ENCODE results near the gene CACNA2D2.
A peak's percentile ranks its signal among the peaks of the same experiment; 100 is the strongest.

CACNA2D2 gene

DNA sequence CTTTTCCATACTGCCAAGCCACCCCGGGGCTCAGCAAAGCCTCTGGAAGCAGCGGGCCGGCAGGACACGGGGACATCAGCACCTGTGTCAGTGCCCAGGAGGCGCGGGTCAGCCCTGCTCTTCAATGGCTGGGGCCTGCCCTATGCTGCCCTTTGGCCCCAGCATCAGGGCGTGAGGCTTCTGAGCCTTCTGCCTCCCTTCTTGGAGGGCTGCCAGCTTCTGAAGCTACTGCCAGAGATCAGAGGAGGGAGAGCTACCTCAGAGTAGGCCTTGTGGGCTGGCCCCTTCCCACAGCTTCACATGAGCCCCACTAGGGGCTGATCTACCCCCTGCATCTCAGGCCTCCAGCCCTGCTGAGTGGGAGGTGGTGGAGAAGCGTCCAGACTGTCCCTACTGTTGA is 131.1 kb downstream of the CACNA2D2 start:
- no peak for TF ChIP-seq ZFX (IDR thresholded peaks at IDR 0.05)
- TF ChIP-seq, protein P1, sequence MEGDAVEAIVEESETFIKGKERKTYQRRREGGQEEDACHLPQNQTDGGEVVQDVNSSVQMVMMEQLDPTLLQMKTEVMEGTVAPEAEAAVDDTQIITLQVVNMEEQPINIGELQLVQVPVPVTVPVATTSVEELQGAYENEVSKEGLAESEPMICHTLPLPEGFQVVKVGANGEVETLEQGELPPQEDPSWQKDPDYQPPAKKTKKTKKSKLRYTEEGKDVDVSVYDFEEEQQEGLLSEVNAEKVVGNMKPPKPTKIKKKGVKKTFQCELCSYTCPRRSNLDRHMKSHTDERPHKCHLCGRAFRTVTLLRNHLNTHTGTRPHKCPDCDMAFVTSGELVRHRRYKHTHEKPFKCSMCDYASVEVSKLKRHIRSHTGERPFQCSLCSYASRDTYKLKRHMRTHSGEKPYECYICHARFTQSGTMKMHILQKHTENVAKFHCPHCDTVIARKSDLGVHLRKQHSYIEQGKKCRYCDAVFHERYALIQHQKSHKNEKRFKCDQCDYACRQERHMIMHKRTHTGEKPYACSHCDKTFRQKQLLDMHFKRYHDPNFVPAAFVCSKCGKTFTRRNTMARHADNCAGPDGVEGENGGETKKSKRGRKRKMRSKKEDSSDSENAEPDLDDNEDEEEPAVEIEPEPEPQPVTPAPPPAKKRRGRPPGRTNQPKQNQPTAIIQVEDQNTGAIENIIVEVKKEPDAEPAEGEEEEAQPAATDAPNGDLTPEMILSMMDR (conservative IDR thresholded peaks at IDR 0.05) = no peak
- H3K27ac ChIP-seq = no peak overlapping the region

DNA sequence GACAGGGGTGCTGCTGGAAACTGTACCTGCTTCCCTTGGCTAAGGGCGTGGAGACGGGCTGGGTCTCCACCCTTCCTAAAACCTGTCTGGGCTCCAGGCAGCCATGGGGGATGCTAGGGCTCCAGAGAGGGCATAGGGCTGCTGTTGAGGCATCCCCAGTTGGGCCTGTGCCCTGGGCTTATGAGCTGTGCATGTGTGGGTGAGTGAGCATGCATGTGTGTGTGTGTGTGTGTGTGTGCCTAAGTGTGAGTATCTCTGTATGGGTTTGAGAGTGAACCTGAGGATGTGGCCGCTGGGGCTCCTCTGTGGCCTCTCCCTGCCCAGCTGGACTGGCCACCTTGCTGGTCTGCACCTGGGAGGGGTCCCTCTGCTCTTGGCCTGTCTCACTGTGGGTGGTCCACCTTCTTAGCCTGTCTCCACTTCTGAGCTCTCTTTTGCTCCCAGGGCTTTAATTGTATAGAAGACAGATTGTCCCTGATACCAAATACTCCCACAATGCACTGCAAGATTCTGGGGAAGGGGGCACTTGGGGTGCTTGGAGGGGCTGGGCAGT is 132.2 kb downstream of the CACNA2D2 start:
- H3K27ac ChIP-seq = no peak overlapping the region
- TF ChIP-seq, protein P1 (conservative IDR thresholded peaks at IDR 0.05) = no peak
- TF ChIP-seq ZFX (IDR thresholded peaks at IDR 0.05) = no peak

DNA sequence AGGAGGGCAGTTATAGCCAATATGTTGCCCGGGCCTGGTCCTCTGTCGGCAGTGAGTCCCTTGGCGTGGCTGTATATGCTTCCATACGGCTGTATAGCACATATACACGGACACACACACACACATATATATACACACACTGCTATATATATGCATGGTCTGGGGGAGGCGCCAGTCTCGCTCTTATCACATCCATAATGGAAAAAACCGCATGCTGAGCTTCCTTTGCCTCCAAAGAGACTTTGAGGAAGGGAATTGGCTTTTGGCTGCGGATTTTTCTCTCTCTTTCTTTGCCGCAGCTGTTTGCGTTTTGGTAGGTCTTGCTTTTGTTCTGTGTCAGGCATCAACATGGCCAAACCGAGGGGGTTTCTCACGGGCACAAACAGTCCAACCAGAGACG is 132.8 kb downstream of the CACNA2D2 start:
- TF ChIP-seq, protein P1 (conservative IDR thresholded peaks at IDR 0.05) = no peak; the same call in 1 of the 2 replicates
- no peak for TF ChIP-seq ZFX (IDR thresholded peaks at IDR 0.05)
- H3K27ac ChIP-seq = no peak overlapping the region

DNA sequence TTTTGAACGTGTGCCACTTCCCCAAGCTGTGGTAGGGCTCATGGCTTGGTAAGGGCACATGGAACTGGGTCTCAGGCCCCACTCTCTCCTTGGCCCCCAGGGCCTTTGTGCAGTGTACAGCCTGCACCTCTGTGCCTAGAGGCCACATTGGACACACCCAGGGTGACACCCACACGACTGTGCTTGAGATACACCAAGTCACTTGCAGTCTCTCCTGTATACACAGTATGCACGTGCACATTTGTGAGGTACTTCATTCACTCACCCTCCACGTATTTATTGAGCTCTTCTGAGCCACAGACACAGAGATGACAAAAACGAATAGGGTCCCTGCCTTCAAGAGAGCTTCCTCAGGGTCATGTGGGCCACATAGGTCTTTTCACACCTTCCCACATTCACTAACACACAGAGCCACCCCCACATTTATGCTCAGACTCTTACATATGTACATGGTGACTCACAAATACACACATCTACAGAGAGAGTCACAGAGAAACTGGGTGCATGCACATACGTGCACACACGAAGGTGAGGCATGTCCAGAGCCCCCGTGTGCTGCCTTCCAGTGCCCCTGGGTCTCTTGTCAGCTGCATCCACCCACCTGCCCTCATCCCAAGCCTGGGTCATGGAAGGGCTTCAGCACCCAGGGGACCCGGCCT is 134.3 kb downstream of the CACNA2D2 start:
- TF ChIP-seq, protein P1 (conservative IDR thresholded peaks at IDR 0.05) = no peak
- no peak for TF ChIP-seq ZFX (IDR thresholded peaks at IDR 0.05)
- no peak overlapping the region for H3K27ac ChIP-seq

DNA sequence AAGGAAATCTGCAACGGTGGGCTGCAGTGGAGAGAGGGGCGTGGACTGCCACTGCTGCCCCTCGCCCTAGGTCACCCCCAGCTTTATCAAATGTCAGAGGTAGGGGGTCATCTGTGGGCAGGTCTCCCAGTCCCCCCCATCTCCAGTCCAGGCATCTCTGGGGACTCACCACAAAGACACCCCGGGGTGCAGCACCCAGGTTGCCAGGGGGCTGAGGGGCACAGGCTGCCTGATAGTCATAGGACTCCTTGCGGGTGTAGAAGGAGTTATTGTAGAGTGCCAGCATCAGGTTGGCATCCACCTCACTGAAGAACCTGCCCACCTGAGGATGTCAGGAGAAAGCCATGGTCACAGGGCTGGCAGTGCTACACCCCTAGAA is 137.6 kb downstream of the CACNA2D2 start:
- peak overlapping the region; percentile 66 for H3K27ac ChIP-seq
- TF ChIP-seq, protein P1 (conservative IDR thresholded peaks at IDR 0.05) = no peak
- TF ChIP-seq ZFX (IDR thresholded peaks at IDR 0.05) = no peak

DNA sequence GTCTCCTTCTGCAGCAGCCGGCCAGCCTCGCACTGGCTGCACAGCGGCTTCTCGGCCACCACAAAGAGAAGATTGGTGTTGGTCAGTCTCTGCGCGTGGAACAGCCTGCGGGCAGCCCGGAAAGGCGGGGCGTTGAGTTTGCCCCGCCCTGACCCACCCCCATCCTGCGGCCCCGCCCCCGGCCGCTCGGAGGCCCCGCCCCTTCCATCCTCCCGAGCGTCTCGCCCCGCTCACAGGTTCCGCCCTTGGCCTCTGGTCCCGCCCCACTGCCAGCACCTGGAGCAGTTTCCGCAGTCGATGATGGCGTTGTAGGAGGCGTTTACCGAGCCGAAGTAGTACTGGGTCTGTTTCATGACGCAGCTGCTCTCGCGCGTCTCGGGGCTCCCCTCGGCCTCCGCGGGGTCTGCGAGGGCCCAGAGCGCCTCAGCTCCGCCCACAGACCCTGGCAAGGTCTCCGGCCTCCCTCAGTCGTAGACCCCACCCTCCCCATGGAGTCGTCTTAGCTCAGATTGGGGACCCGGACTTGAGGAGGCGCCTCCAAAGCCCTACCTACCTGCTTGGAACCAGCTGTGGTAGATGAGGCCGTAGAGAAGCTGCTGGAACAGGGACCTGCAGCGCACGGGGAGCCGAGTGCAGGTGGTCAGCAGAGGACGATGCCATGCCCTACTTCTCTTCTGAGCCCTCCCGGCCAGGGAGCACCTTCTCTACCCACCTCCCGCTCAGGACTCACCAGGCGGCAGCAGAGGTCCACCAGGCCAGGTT is 138.2 kb downstream of the CACNA2D2 start:
- H3K27ac ChIP-seq = peak overlapping the region; percentile 66
- TF ChIP-seq, protein P1 (conservative IDR thresholded peaks at IDR 0.05) = no peak; the same call in 1 of the 2 replicates
- no peak for TF ChIP-seq ZFX (IDR thresholded peaks at IDR 0.05)

DNA sequence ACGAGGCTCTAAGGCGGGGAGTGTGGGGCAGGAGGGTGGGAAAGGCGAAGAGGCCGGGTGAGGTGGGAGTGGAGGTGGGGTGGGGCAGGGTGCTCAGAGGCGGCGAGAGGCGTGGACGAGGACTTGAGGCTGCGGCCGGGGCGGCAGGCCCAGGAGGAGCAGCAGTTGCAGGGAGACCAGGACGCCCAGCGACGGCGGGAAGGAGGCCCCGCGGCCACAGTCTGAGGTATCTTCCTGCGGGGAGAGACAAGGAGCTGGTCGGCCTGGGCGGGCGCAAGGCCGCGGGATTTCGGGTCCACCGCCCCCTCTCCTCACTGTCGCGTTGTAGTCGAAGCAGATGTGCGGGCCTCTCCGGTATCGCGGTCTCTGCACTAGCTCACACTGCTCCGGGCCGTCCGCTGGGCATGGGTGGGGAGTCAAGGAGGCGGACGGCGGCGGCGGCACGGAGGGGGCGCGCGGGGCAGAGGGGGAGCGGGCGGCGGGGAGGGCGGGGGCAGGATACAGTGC is 138.8 kb downstream of the CACNA2D2 start:
- TF ChIP-seq, protein P1 (conservative IDR thresholded peaks at IDR 0.05) = no peak
- no peak for TF ChIP-seq ZFX (IDR thresholded peaks at IDR 0.05)

More for the DNA sequence above, 138.8 kb downstream of the CACNA2D2 start:
- H3K27ac ChIP-seq = no peak overlapping the region
